HEK293 (cell line): Measurements from ENCODE around the gene DRD5.
"Not testable (repeated sequence)": the region's sequence is repeated elsewhere in the genome, so short reads cannot be mapped to it uniquely, and the experiment has no call there.

Experiments used
- CTCF ChIA-PET: fragments of 350-600 bp; formaldehyde crosslinking; extraction: SDS; loops from one replicate; lab custom pipeline; 2021; ENCODE audit warnings: antibody characterized with exemption; lab: Yijun Ruan, JAX
- POLR2A ChIA-PET: fragments of 300-600 bp; formaldehyde crosslinking; extraction: SDS; loops from one replicate; lab custom pipeline; 2020; ENCODE audit warnings: antibody characterized with exemption, inconsistent platforms; lab: Yijun Ruan, JAX
- H3K27ac ChIP-seq: fragments of 200-500 bp; sonication (Bioruptor generic); 2 replicates; pipeline ENCODE4 v1.5.1; 2014; ENCODE audit warnings: low read depth, low read length, control low read depth, inconsistent platforms; ENCODE audit errors: extremely low read depth
- H3K36me3 ChIP-seq, 2 experiments: fragments of 200-500 bp in 1 of 2; sonication (Bioruptor generic) in 1 of 2; 1 replicate in 1 of 2; 2 replicates in 1 of 2; pipeline ENCODE4 v1.5.1; 2014 to 2017; ENCODE audit warnings: inconsistent platforms in 2 of 2, low read length in 2 of 2; ENCODE audit not compliant: control insufficient read depth in 2 of 2, insufficient read depth in 1 of 2
- H3K4me1 ChIP-seq: fragments of 200-500 bp; sonication (Bioruptor generic); 2 replicates; pipeline ENCODE4 v1.5.1; 2014; ENCODE audit warnings: mild to moderate bottlenecking, low read length, inconsistent platforms; ENCODE audit not compliant: control insufficient read depth, insufficient read depth
- H3K4me3 ChIP-seq: 2 replicates; pipeline ENCODE4 v1.5.1; 2011; ENCODE audit warnings: low read depth, mild to moderate bottlenecking, control low read depth, low read length, moderate library complexity
- H3K9me3 ChIP-seq: fragments of 200-500 bp; sonication (Bioruptor generic); 2 replicates; pipeline ENCODE4 v1.5.1; 2014; ENCODE audit warnings: low read depth, low read length, inconsistent platforms; ENCODE audit not compliant: control insufficient read depth, insufficient read depth
- FEZF1 ChIP-seq: fragments of 450-650 bp; formaldehyde crosslinking; IDR thresholded peaks from 2 replicates; pipeline ENCODE4 v1.5.1; 2016; ENCODE audit warnings: missing biosample characterization, missing genetic modification characterization
- GLI2 ChIP-seq: fragments of 450-650 bp; formaldehyde crosslinking; IDR thresholded peaks from 2 replicates; pipeline ENCODE4; 2017; ENCODE audit warnings: missing biosample characterization, missing genetic modification characterization, low read depth, borderline replicate concordance
- HOXC10 ChIP-seq: sonication (generic); formaldehyde crosslinking; IDR thresholded peaks from 2 replicates; pipeline ENCODE4 v1.8.1; 2023; ENCODE audit warnings: mild to moderate bottlenecking, missing genetic modification reagents
- KLF1 ChIP-seq: fragments of 450-650 bp; formaldehyde crosslinking; IDR thresholded peaks from 2 replicates; pipeline ENCODE4 v1.5.1; 2016; ENCODE audit warnings: missing biosample characterization, missing genetic modification characterization
- MYNN ChIP-seq: fragments of 450-650 bp; formaldehyde crosslinking; IDR thresholded peaks from 2 replicates; pipeline ENCODE4 v1.5.1; 2016; ENCODE audit warnings: missing biosample characterization, missing genetic modification characterization, borderline replicate concordance
- SCRT2 ChIP-seq: fragments of 450-650 bp; formaldehyde crosslinking; IDR thresholded peaks from 2 replicates; pipeline ENCODE4 v1.5.1; 2016; ENCODE audit warnings: missing biosample characterization, missing genetic modification characterization
- ZFP41 ChIP-seq: fragments of 450-650 bp; formaldehyde crosslinking; IDR thresholded peaks from 2 replicates; pipeline ENCODE4 v1.5.1; 2016; ENCODE audit warnings: missing biosample characterization, missing genetic modification characterization, borderline replicate concordance
- ZNF23 ChIP-seq: fragments of 450-650 bp; formaldehyde crosslinking; IDR thresholded peaks from 2 replicates; pipeline ENCODE4 v1.5.1; 2016; ENCODE audit warnings: missing biosample characterization, missing genetic modification characterization, borderline replicate concordance
- ZNF24 ChIP-seq: fragments of 450-650 bp; formaldehyde crosslinking; IDR thresholded peaks from 2 replicates; pipeline ENCODE4 v1.5.1; 2016; ENCODE audit warnings: missing biosample characterization, missing genetic modification characterization
- ZNF266 ChIP-seq: fragments of 450-650 bp; formaldehyde crosslinking; IDR thresholded peaks from 2 replicates; pipeline ENCODE4 v1.5.1; 2016; ENCODE audit warnings: missing biosample characterization, missing genetic modification characterization, low read depth
- ZNF354C ChIP-seq: fragments of 450-650 bp; formaldehyde crosslinking; IDR thresholded peaks from 2 replicates; pipeline ENCODE4 v1.5.1; 2016; ENCODE audit warnings: missing biosample characterization, missing genetic modification characterization, low read depth, borderline replicate concordance
- ZNF37A ChIP-seq: fragments of 450-650 bp; IDR thresholded peaks from 2 replicates; pipeline ENCODE4 v1.5.1; 2018; ENCODE audit warnings: missing biosample characterization, missing genetic modification characterization
- ZNF394 ChIP-seq: fragments of 450-650 bp; formaldehyde crosslinking; IDR thresholded peaks from 2 replicates; pipeline ENCODE4 v1.5.1; 2016; ENCODE audit warnings: missing biosample characterization, missing genetic modification characterization, mild to moderate bottlenecking, moderate library complexity, borderline replicate concordance
- ZNF555 ChIP-seq: fragments of 450-650 bp; formaldehyde crosslinking; conservative IDR thresholded peaks from 2 replicates; pipeline ENCODE4 v1.5.1; 2017; ENCODE audit warnings: missing biosample characterization, mild to moderate bottlenecking, missing genetic modification characterization, inconsistent platforms
- ZNF626 ChIP-seq: fragments of 450-650 bp; sonication (Bioruptor Pico); formaldehyde crosslinking; IDR thresholded peaks from 2 replicates; pipeline ENCODE4 v1.5.1; 2018; ENCODE audit warnings: missing biosample characterization, missing genetic modification characterization, inconsistent platforms
- ZNF658 ChIP-seq: fragments of 450-650 bp; formaldehyde crosslinking; IDR thresholded peaks from 2 replicates; pipeline ENCODE4; 2016; ENCODE audit warnings: missing biosample characterization, missing genetic modification characterization
- TF ChIP-seq, protein P1 (sequence below): fragments of 450-650 bp; formaldehyde crosslinking; IDR thresholded peaks from 2 replicates; pipeline ENCODE4 v1.5.1; 2016; ENCODE audit warnings: missing biosample characterization, missing genetic modification characterization, borderline replicate concordance
- TF ChIP-seq, protein P2 (sequence below): fragments of 450-650 bp; formaldehyde crosslinking; IDR thresholded peaks from 2 replicates; pipeline ENCODE4 v1.5.1; 2016; ENCODE audit warnings: missing biosample characterization, missing genetic modification characterization
- TF ChIP-seq, protein P3 (sequence below): fragments of 450-650 bp; formaldehyde crosslinking; IDR thresholded peaks from 2 replicates; pipeline ENCODE4 v1.5.1; 2017; ENCODE audit warnings: missing biosample characterization, missing genetic modification characterization
- TF ChIP-seq, protein P4 (sequence below): fragments of 450-650 bp; formaldehyde crosslinking; IDR thresholded peaks from 2 replicates; pipeline ENCODE4 v1.5.1; 2016; ENCODE audit warnings: missing biosample characterization, missing genetic modification characterization, low read depth

The DRD5 gene

DNA sequence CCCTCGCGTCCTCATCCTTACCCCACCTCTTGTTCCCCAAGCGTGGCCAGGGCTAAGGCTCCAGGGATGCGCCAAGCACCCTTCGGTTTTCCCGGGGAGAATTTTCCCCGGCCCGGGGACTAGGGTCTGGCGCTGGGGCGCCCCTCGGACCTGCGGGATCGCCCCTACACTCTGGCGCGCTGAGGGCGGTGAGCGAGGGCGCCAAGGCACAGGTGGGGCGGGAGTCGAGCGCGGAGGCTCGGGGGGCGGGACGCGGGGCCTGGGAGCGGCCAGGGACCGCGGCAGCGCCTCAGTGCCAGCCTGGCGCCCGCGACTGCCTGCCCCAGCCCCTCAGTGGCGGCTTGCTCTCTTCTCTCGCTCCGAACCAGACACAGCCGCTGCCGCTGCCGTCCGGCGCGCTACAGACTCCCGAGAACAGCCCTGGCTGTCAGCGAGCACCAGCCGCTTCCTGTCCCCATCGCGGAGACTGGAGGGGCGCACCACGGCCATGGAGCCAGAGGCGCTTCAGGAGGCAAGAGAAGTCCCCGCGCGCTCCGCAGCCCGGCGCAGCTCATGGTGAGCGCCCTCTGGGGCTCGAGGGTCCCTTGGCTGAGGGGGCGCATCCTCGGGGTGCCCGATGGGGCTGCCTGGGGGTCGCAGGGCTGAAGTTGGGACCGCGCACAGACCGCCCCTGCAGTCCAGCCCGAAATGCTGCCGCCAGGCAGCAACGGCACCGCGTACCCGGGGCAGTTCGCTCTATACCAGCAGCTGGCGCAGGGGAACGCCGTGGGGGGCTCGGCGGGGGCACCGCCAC is at the start of gene DRD5:
Gene DRD5, plus strand, starts transcription at position 292 of the 793 bp plus-strand sequence. Its CDS starts 396 bp downstream, at position 688.
- H3K4me1 ChIP-seq: no peaks in the 10 kb centered on the region
- no peak within 1 kb of the TSS for H3K4me3 ChIP-seq
- H3K27ac ChIP-seq: no peak within 1 kb of the TSS
- ChIA-PET CTCF (no interaction called here), POLR2A (no interaction called here)
- no peaks in the 10 kb centered on the region for H3K36me3 ChIP-seq
- H3K9me3 ChIP-seq: no peaks in the 10 kb centered on the region
- TF ChIP-seq ZNF354C (tag by site-specific recombination) (no peak), SCRT2 (tag by site-specific recombination) (no peak), GLI2 (no peak), HOXC10 (CRISPR knock-in tag) (no peak)

DNA sequence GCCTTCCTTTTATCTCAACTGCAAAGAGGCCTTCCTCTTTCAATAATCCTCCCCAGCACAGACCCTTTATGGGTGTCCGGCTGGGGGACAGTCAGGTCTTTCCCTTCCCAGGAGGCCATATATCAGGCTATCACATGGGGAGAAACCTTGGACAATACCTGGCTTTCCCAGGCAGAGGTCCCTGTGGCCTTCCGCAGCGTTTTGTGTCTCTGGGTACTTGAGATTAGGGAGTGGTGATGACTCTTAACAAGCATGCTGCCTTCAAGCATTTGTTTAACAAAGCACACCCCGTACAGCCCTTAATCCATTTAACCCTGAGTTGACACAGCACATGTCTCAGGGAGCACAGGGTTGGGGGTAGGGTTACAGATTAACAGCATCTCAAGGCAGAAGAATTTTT is 49.2 kb upstream of the DRD5 start:
- H3K9me3 ChIP-seq, CTCF ChIA-PET, POLR2A ChIA-PET, H3K4me3 ChIP-seq, H3K4me1 ChIP-seq, H3K27ac ChIP-seq, H3K36me3 ChIP-seq: not testable (repeated sequence)

DNA sequence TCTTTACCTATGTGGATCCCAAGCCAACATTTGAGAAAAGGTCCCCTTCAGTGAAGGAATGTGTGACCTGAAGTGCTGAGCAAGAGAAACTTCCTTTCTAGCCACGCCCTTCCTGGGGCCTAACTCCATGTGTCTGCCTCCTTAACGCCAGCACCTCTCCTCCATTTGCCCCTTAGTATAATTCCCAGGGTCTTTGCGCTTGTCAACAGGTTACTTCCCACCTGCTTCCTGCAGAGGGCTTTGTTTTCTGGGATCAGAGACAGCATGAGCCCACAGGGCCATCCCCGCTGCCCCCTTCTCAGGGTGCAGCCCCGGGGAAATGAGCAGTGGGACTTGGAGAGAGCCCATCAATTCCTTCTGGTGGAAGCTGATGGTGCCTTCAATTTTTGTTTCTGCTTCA is 45.9 kb upstream of the DRD5 start:
- H3K36me3 ChIP-seq: no peaks in the 10 kb centered on the region
- H3K9me3 ChIP-seq: no peaks in the 10 kb centered on the region
- H3K27ac ChIP-seq: no peak overlapping the region
- CTCF ChIA-PET: no interaction called here
- H3K4me1 ChIP-seq: no peaks in the 10 kb centered on the region
- POLR2A ChIA-PET: no interaction called here
- H3K4me3 ChIP-seq: no peak overlapping the region
- TF ChIP-seq ZNF37A (tag by site-specific recombination) (no peak), ZFP41 (tag by site-specific recombination) (no peak), ZNF626 (tag by site-specific recombination) (no peak), KLF1 (tag by site-specific recombination) (no peak), ZNF23 (tag by site-specific recombination) (no peak), ZNF394 (no peak), ZNF24 (no peak), MYNN (no peak), FEZF1 (tag by site-specific recombination) (no peak), ZNF266 (tag by site-specific recombination) (no peak), ZNF658 (no peak), ZNF555 (tag by site-specific recombination) (no peak)
- TF ChIP-seq, protein P1, sequence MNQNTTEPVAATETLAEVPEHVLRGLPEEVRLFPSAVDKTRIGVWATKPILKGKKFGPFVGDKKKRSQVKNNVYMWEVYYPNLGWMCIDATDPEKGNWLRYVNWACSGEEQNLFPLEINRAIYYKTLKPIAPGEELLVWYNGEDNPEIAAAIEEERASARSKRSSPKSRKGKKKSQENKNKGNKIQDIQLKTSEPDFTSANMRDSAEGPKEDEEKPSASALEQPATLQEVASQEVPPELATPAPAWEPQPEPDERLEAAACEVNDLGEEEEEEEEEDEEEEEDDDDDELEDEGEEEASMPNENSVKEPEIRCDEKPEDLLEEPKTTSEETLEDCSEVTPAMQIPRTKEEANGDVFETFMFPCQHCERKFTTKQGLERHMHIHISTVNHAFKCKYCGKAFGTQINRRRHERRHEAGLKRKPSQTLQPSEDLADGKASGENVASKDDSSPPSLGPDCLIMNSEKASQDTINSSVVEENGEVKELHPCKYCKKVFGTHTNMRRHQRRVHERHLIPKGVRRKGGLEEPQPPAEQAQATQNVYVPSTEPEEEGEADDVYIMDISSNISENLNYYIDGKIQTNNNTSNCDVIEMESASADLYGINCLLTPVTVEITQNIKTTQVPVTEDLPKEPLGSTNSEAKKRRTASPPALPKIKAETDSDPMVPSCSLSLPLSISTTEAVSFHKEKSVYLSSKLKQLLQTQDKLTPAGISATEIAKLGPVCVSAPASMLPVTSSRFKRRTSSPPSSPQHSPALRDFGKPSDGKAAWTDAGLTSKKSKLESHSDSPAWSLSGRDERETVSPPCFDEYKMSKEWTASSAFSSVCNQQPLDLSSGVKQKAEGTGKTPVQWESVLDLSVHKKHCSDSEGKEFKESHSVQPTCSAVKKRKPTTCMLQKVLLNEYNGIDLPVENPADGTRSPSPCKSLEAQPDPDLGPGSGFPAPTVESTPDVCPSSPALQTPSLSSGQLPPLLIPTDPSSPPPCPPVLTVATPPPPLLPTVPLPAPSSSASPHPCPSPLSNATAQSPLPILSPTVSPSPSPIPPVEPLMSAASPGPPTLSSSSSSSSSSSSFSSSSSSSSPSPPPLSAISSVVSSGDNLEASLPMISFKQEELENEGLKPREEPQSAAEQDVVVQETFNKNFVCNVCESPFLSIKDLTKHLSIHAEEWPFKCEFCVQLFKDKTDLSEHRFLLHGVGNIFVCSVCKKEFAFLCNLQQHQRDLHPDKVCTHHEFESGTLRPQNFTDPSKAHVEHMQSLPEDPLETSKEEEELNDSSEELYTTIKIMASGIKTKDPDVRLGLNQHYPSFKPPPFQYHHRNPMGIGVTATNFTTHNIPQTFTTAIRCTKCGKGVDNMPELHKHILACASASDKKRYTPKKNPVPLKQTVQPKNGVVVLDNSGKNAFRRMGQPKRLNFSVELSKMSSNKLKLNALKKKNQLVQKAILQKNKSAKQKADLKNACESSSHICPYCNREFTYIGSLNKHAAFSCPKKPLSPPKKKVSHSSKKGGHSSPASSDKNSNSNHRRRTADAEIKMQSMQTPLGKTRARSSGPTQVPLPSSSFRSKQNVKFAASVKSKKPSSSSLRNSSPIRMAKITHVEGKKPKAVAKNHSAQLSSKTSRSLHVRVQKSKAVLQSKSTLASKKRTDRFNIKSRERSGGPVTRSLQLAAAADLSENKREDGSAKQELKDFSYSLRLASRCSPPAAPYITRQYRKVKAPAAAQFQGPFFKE (tag by site-specific recombination): no peak
- TF ChIP-seq, protein P2, sequence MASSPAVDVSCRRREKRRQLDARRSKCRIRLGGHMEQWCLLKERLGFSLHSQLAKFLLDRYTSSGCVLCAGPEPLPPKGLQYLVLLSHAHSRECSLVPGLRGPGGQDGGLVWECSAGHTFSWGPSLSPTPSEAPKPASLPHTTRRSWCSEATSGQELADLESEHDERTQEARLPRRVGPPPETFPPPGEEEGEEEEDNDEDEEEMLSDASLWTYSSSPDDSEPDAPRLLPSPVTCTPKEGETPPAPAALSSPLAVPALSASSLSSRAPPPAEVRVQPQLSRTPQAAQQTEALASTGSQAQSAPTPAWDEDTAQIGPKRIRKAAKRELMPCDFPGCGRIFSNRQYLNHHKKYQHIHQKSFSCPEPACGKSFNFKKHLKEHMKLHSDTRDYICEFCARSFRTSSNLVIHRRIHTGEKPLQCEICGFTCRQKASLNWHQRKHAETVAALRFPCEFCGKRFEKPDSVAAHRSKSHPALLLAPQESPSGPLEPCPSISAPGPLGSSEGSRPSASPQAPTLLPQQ (tag by site-specific recombination): no peak
- TF ChIP-seq, protein P3, sequence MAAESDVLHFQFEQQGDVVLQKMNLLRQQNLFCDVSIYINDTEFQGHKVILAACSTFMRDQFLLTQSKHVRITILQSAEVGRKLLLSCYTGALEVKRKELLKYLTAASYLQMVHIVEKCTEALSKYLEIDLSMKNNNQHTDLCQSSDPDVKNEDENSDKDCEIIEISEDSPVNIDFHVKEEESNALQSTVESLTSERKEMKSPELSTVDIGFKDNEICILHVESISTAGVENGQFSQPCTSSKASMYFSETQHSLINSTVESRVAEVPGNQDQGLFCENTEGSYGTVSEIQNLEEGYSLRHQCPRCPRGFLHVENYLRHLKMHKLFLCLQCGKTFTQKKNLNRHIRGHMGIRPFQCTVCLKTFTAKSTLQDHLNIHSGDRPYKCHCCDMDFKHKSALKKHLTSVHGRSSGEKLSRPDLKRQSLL (tag by site-specific recombination): no peak
- TF ChIP-seq, protein P4, sequence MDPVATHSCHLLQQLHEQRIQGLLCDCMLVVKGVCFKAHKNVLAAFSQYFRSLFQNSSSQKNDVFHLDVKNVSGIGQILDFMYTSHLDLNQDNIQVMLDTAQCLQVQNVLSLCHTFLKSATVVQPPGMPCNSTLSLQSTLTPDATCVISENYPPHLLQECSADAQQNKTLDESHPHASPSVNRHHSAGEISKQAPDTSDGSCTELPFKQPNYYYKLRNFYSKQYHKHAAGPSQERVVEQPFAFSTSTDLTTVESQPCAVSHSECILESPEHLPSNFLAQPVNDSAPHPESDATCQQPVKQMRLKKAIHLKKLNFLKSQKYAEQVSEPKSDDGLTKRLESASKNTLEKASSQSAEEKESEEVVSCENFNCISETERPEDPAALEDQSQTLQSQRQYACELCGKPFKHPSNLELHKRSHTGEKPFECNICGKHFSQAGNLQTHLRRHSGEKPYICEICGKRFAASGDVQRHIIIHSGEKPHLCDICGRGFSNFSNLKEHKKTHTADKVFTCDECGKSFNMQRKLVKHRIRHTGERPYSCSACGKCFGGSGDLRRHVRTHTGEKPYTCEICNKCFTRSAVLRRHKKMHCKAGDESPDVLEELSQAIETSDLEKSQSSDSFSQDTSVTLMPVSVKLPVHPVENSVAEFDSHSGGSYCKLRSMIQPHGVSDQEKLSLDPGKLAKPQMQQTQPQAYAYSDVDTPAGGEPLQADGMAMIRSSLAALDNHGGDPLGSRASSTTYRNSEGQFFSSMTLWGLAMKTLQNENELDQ (tag by site-specific recombination): no peak
